GM12892 (cell line): ENCODE data around the gene TGIF1.

Experiments
- DNase-seq: peaks from one replicate; pipeline ENCODE4 v3.0.0; 2011; ENCODE audit not compliant: insufficient read length
- FAIRE-seq: peaks from 2 replicates; lab custom pipeline; 2011; peaks lifted over from hg19 to GRCh38; lab: Jason Lieb, UNC
- POLR2A ChIP-seq: IDR thresholded peaks from 2 replicates; pipeline ENCODE4 v1.6.1; 2011; ENCODE audit warnings: low read depth, low read length, control low read depth
- POLR2AphosphoS5 ChIP-seq: IDR thresholded peaks from 2 replicates; pipeline ENCODE4 v1.6.1; 2011; ENCODE audit warnings: low read depth, low read length, control low read depth
- TAF1 ChIP-seq: IDR thresholded peaks from 2 replicates; pipeline ENCODE4 v1.6.1; 2011; ENCODE audit warnings: low read depth, mild to moderate bottlenecking, control low read depth, low read length, borderline replicate concordance

TGIF1 gene

GRCh38 chr18:3494569-3494968, 44.6 kb downstream of the TGIF1 start:
- no peak for TF ChIP-seq POLR2AphosphoS5
- no peak for TF ChIP-seq POLR2A
- no peak for TF ChIP-seq TAF1
- DNase-seq: no peak
- no peak for FAIRE-seq

- no peak for FAIRE-seq
- TF ChIP-seq TAF1 (no peak), POLR2A (no peak), POLR2AphosphoS5 (no peak)
These were observed 45.9 kb downstream of the TGIF1 start for GRCh38 chr18:3495691-3496430.

GRCh38 chr18:3498698-3499471, 48.9 kb downstream of the TGIF1 start:
- FAIRE-seq (no peak), DNase-seq (no peak)
- TF ChIP-seq TAF1: no peak
- TF ChIP-seq POLR2AphosphoS5: no peak
- no peak for TF ChIP-seq POLR2A

More at GRCh38 chr18:3495691-3496430, 45.9 kb downstream of the TGIF1 start:
- DNase-seq: no peak

- FAIRE-seq (no peak), DNase-seq (no peak)
- no peak for TF ChIP-seq POLR2AphosphoS5
- no peak for TF ChIP-seq POLR2A
- TF ChIP-seq TAF1: no peak
These were observed 49.5 kb downstream of the TGIF1 start for GRCh38 chr18:3499501-3499900.

- TF ChIP-seq TAF1 (no peak), POLR2A (no peak), POLR2AphosphoS5 (no peak)
- FAIRE-seq (no peak), DNase-seq (no peak)
These were observed 50.0 kb downstream of the TGIF1 start for GRCh38 chr18:3500016-3500415.

- DNase-seq (no peak), FAIRE-seq (no peak)
- TF ChIP-seq TAF1 (no peak), POLR2A (no peak), POLR2AphosphoS5 (no peak)
These were observed 52.7 kb downstream of the TGIF1 start for GRCh38 chr18:3502650-3503049.

GRCh38 chr18:3504637-3505036, 54.7 kb downstream of the TGIF1 start:
- TF ChIP-seq TAF1: no peak
- no peak for TF ChIP-seq POLR2AphosphoS5
- no peak for TF ChIP-seq POLR2A
- FAIRE-seq (no peak), DNase-seq (no peak)

GRCh38 chr18:3508576-3509549, 58.9 kb downstream of the TGIF1 start:
- FAIRE-seq (no peak), DNase-seq (no peak)
- TF ChIP-seq POLR2A: no peak
